ENCODE measurements around the gene HMG20B. TPM values are rescaled to one million over a fixed set of nuclear protein-coding genes. Genes with fewer than 3 reads are reported as not detected.

The HMG20B gene
- total and polyA plus RNA-seq, 2 of the 8 experiments (the other 6 are each of a cell fraction or from before 2014, with no cell fraction given): 42.9 to 74.2 TPM

GRCh38 chr19:3620145-3620816 is 47.5 kb downstream of the HMG20B start:
- WGBS, 2 experiments (ENCODE audit: extremely low coverage in 1 of 2, insufficient coverage in 1 of 2, insufficient read length in 1 of 2, insufficient replicate concordance in 2 of 2, low coverage in 1 of 2, low lambda C conversion rate in 2 of 2, missing lambda C conversion rate in 1 of 2): 84% methylated on average over 10 of the region's 19 CpGs; no CpG with 5 or more reads in 1 of the 2 experiments
- no peak for FAIRE-seq
- peaks cover 2 to 5% (median 3%) of the 10 kb centered on the region in 4 experiments; a peak in 4 of 8 replicates for H3K36me3 ChIP-seq (ENCODE audit: control insufficient read depth in 2 of 4, insufficient read depth in 4 of 4, low read length in 3 of 4)
- H4K8ac ChIP-seq (ENCODE audit: extremely low read depth, insufficient read depth, low read length): no peak overlapping the region
- H2BK5ac ChIP-seq (ENCODE audit: low read depth, low read length): no peak overlapping the region
- H2BK20ac ChIP-seq (ENCODE audit: low read length): no peak overlapping the region
- no peak overlapping the region for H2BK120ac ChIP-seq (replicated peaks; ENCODE audit: low read depth, low read length)
- peaks cover 7% of the 10 kb centered on the region for H3K79me1 ChIP-seq (ENCODE audit: low read depth, low read length)
- no peak overlapping the region for H3K23ac ChIP-seq (ENCODE audit: insufficient read length)
- H3K4ac ChIP-seq (replicated peaks; ENCODE audit: insufficient read length, low read depth, low read length): no peak overlapping the region
- ChIA-PET CTCF (ENCODE audit: partially characterized antibody) (interaction anchor here (0.6 to 7.3 kb wide), 9 partner anchors 9 to 84 kb away, joined by 3 to 38 read pairs (median 4); partner anchors contain the start of genes GIPC3 and TBXA2R), POLR2A (ENCODE audit: partially characterized antibody) (interaction anchor here (0.8 to 1.4 kb wide), 3 partner anchors 12 to 119 kb away, joined by 3 to 6 read pairs (median 3); partner anchors contain the start of gene DOHH)
- peaks cover 0 to 12% of the 10 kb centered on the region in 2 experiments for H4K20me1 ChIP-seq (replicated peaks in 1 of 2; ENCODE audit: control insufficient read depth in 1 of 2, insufficient read depth in 2 of 2, low read length in 2 of 2)
- no peak overlapping the region for H3K18ac ChIP-seq (ENCODE audit: extremely low read depth, low read length)
- H3K4me1 ChIP-seq (replicated peaks in 1 of 4; ENCODE audit: control insufficient read depth in 3 of 4, insufficient read depth in 4 of 4, low read length in 3 of 4): peaks cover 0 to 3% (median under 1%) of the 10 kb centered on the region in 4 experiments; a peak in 4 of 7 replicates
- no peak overlapping the region for H3K4me2 ChIP-seq (ENCODE audit: insufficient read depth in 1 of 2, low read depth in 2 of 2, low read length in 2 of 2)
- no peak overlapping the region for H2BK12ac ChIP-seq (ENCODE audit: low read depth, low read length)
- no peak overlapping the region for H2BK15ac ChIP-seq (ENCODE audit: low read length)
- H3K79me2 ChIP-seq (ENCODE audit: control insufficient read depth in 1 of 2, insufficient read depth in 2 of 2, low read length in 2 of 2): peaks cover under 1 to 11% of the 10 kb centered on the region in 2 experiments; a peak in 3 of 4 replicates
- H3K9ac ChIP-seq (replicated peaks in 1 of 4; ENCODE audit: extremely low read depth in 1 of 4, low read depth in 3 of 4, low read length in 3 of 4): no peak overlapping the region
- DNase-seq (ENCODE audit: low read depth in 1 of 2, low spot score in 2 of 2): no peak
- no peaks in the 10 kb centered on the region for H3K9me3 ChIP-seq (ENCODE audit: insufficient read depth in 2 of 2, low read depth in 1 of 2, low read length in 1 of 2)
- H3K4me3 ChIP-seq (ENCODE audit: extremely low read depth in 1 of 4, insufficient read depth in 2 of 4, low read depth in 3 of 4, low read length in 4 of 4): no peak overlapping the region
- H4K5ac ChIP-seq (ENCODE audit: insufficient read length, low read depth, low read length): no peak overlapping the region
- no peak overlapping the region for H2AK5ac ChIP-seq (ENCODE audit: low read depth, low read length)
- H4K91ac ChIP-seq (replicated peaks; ENCODE audit: insufficient read length, low read length): no peak overlapping the region
- H3K14ac ChIP-seq (ENCODE audit: insufficient read length): no peak overlapping the region
- no peak overlapping the region for H3K27ac ChIP-seq (ENCODE audit: low read depth, low read length)
- H3K23me2 ChIP-seq (ENCODE audit: low read depth, low read length): no peaks in the 10 kb centered on the region
- no peaks in the 10 kb centered on the region for H3K27me3 ChIP-seq (replicated peaks in 1 of 4; ENCODE audit: control insufficient read depth in 3 of 4, extremely low read depth in 1 of 4, insufficient read depth in 3 of 4, low read length in 3 of 4)
- H3K56ac ChIP-seq (replicated peaks; ENCODE audit: insufficient read length, low read depth, low read length): no peak overlapping the region
- no peak overlapping the region for H2AFZ ChIP-seq (ENCODE audit: low read length)
- TF ChIP-seq YY1 (IDR thresholded peaks at IDR 0.05; ENCODE audit: low read depth, low read length) (no peak), SP4 (IDR thresholded peaks at IDR 0.05; ENCODE audit: low read length) (no peak), KDM4A (IDR thresholded peaks at IDR 0.05; ENCODE audit: low read depth, low read length, severe bottlenecking) (no peak), JUND (IDR thresholded peaks at IDR 0.05; ENCODE audit: low read length) (no peak), EZH2 (IDR thresholded peaks at IDR 0.05; ENCODE audit: low read depth, low read length, severe bottlenecking) (no peak), CBX5 (IDR thresholded peaks at IDR 0.05; ENCODE audit: low read depth, low read length) (no peak), RNF2 (IDR thresholded peaks at IDR 0.05; ENCODE audit: borderline replicate concordance, low read depth, low read length, missing control alignments, poor library complexity, severe bottlenecking) (no peak), BCL11A (IDR thresholded peaks at IDR 0.05; ENCODE audit: low read depth in 2 of 2, low read length in 2 of 2) (no peak), CBX8 (IDR thresholded peaks at IDR 0.05; ENCODE audit: borderline replicate concordance, low read depth, low read length) (no peak), CHD1 (IDR thresholded peaks at IDR 0.05; ENCODE audit: low read depth, low read length) (no peak), PHF8 (conservative IDR thresholded peaks at IDR 0.05; ENCODE audit: low read depth, low read length) (no peak)
- TF ChIP-seq, protein P1, sequence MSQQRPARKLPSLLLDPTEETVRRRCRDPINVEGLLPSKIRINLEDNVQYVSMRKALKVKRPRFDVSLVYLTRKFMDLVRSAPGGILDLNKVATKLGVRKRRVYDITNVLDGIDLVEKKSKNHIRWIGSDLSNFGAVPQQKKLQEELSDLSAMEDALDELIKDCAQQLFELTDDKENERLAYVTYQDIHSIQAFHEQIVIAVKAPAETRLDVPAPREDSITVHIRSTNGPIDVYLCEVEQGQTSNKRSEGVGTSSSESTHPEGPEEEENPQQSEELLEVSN (IDR thresholded peaks at IDR 0.05): no peak
